Endometrial microvascular endothelial cells (primary cell): Measurements from ENCODE around the gene SLC5A10. TPM values are rescaled to one million over a fixed set of nuclear protein-coding genes. Genes with fewer than 3 reads are reported as not detected.

Source experiments
- in situ Hi-C: cut with HindIII; loops from 2 replicates; pipeline ENCODE4 v1.10.0; 2017; ENCODE audit warnings: low sequenced_read_pairs, low pct_unique_long_range_greater_than_20kb; ENCODE audit errors: inconsistent ontology term
- total RNA-seq: library from RNA; depleted of rRNA; stranded (reverse); fragments of >200 nt; gene quantifications from one replicate; pipeline ENCODE4 v1.2.3, GENCODE V29; 2015; ENCODE audit errors: inconsistent ontology term

Gene SLC5A10
- total RNA-seq, 1 donor from 2014 or later = not detected

DNA sequence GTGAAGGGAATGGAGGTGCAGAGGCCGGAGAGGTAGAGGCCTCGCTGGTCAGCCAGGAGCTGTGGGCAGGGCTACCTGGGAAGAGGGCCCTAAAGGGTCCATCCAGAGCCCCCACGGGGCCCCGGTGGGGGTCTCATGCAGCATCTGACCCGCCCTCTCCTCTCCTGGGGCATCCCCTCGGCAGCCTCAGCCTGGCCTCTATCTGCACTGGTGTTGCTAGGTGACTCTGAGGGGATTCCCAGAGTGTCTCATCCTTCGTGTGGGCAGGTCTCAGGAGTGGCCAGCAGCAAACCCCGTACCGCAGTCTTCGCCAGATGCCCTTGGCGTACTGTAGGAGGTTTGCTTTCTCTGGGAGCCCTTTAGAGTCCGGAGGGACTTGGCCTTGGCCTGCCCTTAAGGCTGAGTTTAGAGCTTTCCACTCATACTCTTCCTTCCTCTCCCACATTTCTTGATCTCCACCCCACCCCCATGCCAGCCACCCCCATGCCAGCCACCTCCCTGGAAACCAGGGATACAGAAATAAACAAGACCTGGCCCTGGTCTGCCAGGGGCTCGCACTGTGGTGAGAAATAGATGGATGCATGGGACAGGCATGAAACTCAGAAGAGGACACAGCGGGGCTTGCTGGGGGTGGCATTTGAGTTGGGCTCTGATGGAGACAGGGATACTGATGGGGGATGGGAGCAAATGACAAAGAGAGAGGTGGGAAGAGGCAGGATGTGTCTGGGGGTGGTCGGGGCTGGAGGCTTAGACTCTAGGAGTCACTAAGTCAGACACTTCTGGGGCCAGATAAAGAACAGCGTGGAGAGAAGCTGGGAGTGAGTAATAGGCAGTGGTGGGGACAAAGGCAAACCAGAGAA, 9.9 kb downstream of the SLC5A10 start:
- in situ Hi-C loops = no loop called here

DNA sequence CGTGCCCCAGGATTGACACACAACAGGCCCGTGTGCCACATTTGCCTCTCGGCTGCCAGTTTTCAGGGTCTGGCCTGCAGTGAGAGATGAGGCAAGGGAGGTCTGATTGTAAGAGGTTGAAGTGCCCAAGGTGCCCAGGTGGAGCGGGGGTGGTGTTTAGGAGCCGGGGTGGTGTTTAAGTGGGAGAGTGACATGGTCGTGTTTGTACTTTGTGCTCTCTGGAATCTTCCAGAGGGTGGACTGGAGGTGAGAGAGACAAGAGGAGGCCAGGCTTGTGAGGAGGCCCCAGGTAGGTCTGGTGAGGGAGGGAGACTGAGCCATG, 10.5 kb downstream of the SLC5A10 start:
- in situ Hi-C loops = no loop called here

DNA sequence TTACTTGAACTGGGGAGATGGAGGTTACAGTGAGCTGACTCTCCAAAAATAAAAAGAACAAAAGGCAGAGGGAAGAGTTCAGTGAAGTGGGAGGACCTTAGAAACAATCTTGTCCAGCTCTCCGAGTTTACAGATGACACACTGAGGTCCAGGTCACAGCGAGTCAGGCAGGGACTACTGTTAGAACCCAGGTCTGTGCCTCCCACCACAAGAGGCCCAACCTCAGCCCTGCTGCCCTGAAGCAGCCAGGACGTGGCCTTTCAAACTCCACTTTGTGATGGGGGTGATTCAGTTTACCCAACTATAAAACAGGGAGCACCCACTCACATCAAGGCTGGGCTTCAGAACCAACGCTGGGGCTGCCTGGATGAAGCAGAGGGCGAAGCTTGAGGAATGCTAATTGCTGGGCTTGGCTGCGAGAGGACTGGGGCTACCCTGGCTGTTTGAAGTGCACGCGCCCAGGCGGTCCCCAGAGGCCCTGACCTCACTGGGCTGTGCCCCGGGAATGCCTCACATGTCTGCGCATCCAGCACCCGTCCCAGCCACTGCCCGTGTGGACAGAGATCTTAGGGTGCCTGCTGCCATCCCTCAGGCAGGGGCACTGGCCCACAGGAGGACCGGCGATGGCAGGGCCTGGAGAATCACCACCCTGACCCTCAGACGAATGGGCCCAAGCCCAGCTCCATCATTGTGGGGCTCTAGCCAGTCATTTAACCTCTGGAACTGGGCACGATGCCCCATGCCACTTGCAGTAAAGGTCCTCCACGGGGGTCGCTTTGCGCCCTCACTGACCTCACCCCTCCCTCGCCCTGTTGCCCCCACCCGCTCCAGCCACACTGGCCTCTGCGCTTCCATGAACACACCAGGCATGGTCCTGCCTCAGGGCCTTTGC, 11.4 kb downstream of the SLC5A10 start:
- in situ Hi-C loops = no loop called here

- in situ Hi-C loops = no loop called here
Measured at GRCh38 chr17:18964018-18964351, 12.0 kb downstream of the SLC5A10 start.

- in situ Hi-C loops = no loop called here
Measured at GRCh38 chr17:18964550-18964949, 12.6 kb downstream of the SLC5A10 start.

DNA sequence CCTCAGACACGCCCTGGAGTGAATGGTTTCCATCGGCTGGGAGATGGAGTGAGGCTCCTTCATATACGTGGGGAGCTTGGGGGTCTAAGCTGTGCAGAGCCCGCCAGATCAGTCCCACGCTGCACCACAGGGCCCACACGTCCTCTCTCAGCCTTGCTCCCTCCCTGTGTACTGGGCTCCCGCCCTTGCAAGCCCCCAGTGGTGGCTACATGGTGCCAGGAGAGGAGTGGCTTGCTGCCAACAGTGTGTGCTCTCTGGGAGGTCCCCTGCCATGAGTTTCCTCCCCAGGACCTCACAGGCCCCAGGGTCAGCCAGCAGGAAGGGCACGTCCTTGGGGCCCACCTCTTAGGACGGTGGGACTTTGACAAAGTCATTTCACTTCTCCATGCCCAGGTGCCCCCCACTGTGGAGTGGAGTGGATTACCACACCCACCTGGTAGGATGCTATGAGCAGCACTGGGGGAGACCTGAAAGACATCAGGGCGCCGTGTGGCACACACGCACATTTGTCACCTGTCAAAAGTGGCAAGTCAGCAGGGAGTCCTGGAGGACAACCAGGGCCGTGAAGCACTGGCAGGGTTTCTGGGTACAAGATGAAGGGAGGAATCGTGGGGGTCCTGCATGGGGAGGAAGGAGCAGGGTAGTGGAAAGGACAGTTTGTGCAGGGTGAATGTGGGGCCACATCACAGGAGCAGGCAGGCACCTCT, 13.7 kb downstream of the SLC5A10 start:
- in situ Hi-C loops = no loop called here

DNA sequence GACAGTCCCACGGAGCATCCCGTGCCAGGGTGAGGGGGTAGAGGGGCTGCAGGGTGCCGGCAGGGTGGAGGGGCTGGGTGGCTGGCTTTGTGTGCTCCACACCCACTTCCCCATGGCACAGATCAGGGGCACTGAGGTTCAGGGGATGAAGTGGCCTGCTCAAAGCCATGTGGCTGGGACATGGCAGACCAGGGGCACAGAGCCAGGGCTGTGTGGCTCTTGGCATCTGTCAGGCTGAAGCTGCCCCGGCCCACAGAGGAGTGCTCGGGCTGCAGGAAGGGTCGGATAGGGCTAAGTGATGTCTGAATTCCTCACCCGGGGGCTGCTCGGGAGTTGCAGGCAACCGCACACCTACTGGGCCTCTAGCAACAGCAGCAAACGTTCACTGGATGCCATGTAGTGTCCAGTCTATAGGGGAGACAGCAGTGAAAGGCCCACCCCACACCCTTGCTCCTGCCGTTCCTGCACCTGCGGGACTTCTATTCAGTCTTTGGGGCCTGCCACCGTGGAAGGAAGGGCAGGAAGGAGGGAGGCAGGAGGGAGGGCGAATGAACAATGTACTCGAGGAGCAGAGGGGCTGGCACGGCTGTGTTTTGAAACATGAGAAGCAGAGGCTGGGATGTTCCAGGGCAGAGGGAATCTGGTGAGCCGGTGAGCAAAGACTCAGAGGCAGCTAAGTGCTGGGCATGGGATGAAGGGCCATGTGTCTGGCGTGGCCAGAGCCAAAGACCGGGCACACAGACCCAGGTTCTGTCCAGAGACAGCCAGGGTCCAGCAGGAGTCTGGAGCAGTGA, 15.1 kb downstream of the SLC5A10 start:
- in situ Hi-C loops = no loop called here

GRCh38 chr17:18967916-18968315, 16.0 kb downstream of the SLC5A10 start:
- in situ Hi-C loops = no loop called here

DNA sequence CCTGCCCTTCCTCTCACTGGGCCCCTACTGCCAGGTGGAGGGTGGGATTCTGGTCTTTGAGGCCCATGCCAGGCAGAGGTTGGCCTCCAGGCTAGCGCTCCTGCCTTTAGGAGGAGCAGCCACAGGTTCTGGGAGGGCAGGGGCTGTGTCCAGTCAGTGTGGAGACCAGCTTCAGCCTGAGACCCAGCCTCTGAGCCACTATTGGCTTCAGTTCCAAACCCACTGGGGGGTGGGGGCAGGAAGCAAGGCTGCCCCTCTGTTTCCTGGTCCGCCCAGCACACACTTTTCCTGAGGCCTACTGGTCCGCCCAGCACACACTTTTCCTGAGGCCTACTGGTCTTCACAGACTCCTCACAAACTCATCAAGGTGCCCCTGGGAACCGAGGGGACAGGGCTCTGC, 16.4 kb downstream of the SLC5A10 start:
- in situ Hi-C loops = no loop called here

DNA sequence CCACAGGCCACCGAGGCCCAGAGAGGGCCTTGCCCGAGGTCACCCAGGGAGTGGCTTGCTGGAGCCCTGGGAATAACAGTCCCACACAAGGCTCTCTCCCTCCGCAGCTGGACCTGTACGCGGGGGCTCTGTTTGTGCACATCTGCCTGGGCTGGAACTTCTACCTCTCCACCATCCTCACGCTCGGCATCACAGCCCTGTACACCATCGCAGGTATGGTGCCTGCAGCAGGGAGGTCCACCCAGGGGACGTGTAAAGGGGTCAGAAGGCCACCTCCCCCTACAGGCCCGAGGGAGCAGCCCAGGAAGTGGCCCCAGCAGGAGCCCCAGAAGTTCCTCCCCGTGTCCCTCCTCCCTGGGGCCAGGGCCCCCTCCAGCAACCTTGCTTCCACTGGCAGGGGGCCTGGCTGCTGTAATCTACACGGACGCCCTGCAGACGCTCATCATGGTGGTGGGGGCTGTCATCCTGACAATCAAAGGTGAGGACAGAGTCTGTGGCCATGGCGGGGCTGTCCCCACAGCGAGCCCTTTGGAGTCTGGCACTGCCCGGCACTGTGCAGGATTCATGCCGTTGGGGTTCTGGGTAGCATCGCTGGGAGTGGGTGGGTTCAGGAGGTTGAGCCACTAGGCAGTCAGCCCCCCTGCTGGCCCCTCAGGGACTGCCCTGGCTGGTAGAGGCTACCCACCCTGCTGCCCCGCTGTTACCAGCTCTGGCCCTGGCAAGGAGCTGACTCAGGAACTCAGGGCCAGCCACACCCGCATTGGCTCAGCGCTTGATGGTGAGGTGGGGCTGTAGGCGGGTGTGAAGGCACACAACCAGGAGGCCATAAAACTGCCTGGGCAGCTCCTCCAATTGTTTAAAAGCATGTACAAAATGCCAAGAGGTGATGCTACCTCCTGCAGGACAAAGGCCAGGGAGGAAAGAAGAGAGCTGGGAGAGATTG, 17.3 kb downstream of the SLC5A10 start:
- in situ Hi-C loops = no loop called here

- in situ Hi-C loops = no loop called here
Measured at GRCh38 chr17:18970582-18971480, 18.9 kb downstream of the SLC5A10 start.

DNA sequence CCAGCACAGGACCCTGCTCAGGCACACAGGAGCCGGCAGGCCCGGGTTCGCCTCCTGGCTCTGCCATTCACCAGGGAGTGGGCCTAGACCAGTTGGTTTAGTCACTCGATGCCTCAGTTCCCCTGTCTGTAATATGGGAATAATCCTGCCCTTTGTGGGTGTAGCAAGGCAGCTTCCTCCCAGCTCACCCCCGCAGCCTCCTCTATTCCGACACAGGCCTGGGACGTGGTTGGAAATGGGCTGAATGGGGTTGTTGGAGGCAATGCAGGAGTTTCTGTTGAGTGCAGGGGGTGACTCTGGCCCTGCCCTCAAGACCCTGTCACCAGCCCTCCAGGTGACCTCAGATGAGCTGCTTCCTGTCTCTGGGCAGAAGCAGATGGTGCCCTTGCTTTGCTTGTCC, 19.8 kb downstream of the SLC5A10 start:
- in situ Hi-C loops = no loop called here

- in situ Hi-C loops = no loop called here
Measured at GRCh38 chr17:18974407-18975149, 22.6 kb downstream of the SLC5A10 start.

- in situ Hi-C loops = no loop called here
Measured at GRCh38 chr17:18975597-18975996, 23.6 kb downstream of the SLC5A10 start.

DNA sequence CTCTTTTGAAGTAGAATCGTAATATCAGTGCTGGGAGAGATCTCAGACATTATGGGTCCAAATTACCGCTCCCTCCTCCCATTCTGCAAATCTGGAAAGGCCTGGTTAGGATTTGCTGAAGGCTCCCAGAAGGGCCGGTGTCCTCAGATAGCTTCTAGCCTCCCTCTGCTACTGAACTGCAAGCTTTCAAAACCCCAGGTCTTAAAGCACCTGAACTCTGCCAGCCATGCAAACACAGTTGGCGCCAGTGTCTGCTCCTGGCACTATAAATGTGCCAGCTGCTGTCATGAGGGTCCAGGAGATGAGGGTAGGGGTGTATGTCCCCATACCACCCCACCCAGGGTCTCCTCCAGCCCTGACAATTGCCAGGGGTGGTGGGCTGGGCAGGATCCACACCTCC, 24.2 kb downstream of the SLC5A10 start:
- in situ Hi-C loops = no loop called here

DNA sequence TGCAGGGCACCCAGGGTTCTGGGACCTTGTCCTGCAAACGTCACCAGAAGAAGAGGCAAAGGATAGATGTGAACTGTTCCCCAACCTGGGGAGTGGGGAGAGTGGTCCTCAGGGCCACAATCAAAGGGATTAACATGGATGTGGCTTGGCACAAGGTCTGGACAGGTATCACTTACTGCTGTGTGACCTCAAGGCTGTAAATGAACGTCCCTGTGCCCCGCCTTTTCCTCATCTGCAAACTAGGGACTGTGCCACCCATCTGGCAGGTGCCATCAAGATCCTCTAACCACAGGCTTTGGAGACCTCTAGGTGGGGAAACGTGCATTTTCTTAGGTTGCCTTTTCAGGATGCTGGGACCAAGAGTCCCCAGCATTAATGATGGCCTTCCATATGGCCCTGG, 25.1 kb downstream of the SLC5A10 start:
- in situ Hi-C loops = no loop called here
